Bronchus fibroblast of lung (primary cell): ENCODE measurements around the gene CAMK2A. TPM values are rescaled to one million over a fixed set of nuclear protein-coding genes. Genes with fewer than 3 reads are reported as not detected.

Source experiments
- total RNA-seq: library from RNA; depleted of rRNA; stranded (reverse); fragments of >200 nt; gene quantifications from 2 replicates; pipeline ENCODE4 v1.2.3, GENCODE V29; 2015

Gene CAMK2A
- total RNA-seq = 0.45 TPM in 1 of 2 replicates, not detected in the other

GRCh38 chr5:150289551-150290390, at the start of gene CAMK2A:
TSS of gene CAMK2A (minus strand) at chr5:150289773. CDS start at chr5:150289625, 148 bp downstream.

GRCh38 chr5:150302301-150303069, 12.9 kb upstream of the CAMK2A start, which contains the start of gene ARSI:
TSS of gene ARSI (minus strand) at chr5:150302905. CDS start at chr5:150302373, 532 bp downstream.

GRCh38 chr5:150189728-150190502, 99.7 kb downstream of the CAMK2A start, which contains the start of gene SLC6A7:
TSS of gene SLC6A7 (plus strand) at chr5:150190062. CDS start at chr5:150190328, 266 bp downstream.

Other genes starting within 250 kb of the CAMK2A start
- gene CSF1R, start 203.2 kb downstream of the CAMK2A start, total RNA-seq = 0.89 TPM in 1 of 2 replicates, not detected in the other
- 84.2 and 84.7 TPM in 2 replicates for gene PDGFRB, start 133.9 kb downstream of the CAMK2A start, total RNA-seq
- not detected in 2 replicates for gene CDX1, start 123.0 kb downstream of the CAMK2A start, total RNA-seq
- not detected in 2 replicates for gene SLC6A7, start 99.7 kb downstream of the CAMK2A start, total RNA-seq
- 11.8 and 13.4 TPM in 2 replicates for gene ARSI, start 13.1 kb upstream of the CAMK2A start, total RNA-seq
- 37.2 and 42.4 TPM in 2 replicates for gene TCOF1, start 67.9 kb upstream of the CAMK2A start, total RNA-seq
- gene CD74, start 123.1 kb upstream of the CAMK2A start, total RNA-seq = 1.0 and 1.6 TPM in 2 replicates
- 3,076 and 3,106 TPM in 2 replicates for gene RPS14, start 160.0 kb upstream of the CAMK2A start, total RNA-seq
- 48.6 and 58.3 TPM in 2 replicates for gene NDST1, start 218.4 kb upstream of the CAMK2A start, total RNA-seq